Heart left ventricle (tissue), 16 donors: ENCODE data around the gene ABCB10. TPM values are rescaled to one million over a fixed set of nuclear protein-coding genes. Genes with fewer than 3 reads are reported as not detected.

ENCODE experiments used
- ATAC-seq, 4 donors: fragments of 200-7000 bp; cut with Tn5 transposase; one replicate each; pipeline ENCODE4 v1.9.1; 2020 to 2022; ENCODE audit warnings: moderate library complexity in 4 of 4, mild to moderate bottlenecking in 3 of 4, moderate number of reproducible peaks in 1 of 4
- DNase-seq, 5 donors: peaks; one replicate each; pipeline ENCODE4 v3.0.0-alpha.2; 2020
- H3K27ac ChIP-seq, 12 donors: fragments of 200-600 bp; sonication (generic) in 4 of 12; one replicate each; pipeline versions ENCODE4 v1.5.0 to v1.8.0; 2016 to 2022; ENCODE audit warnings: mild to moderate bottlenecking in 2 of 12
- H3K27me3 ChIP-seq, 9 donors: fragments of 200-600 bp; sonication (generic) in 2 of 9; one replicate each; pipeline versions ENCODE4 v1.5.1 to v1.8.0; 2016 to 2022; ENCODE audit warnings: mild to moderate bottlenecking in 3 of 9
- H3K36me3 ChIP-seq, 9 donors: fragments of 200-600 bp; sonication (generic) in 2 of 9; one replicate each; pipeline versions ENCODE4 v1.5.0 to v1.8.0; 2018 to 2022; ENCODE audit warnings: mild to moderate bottlenecking in 2 of 9
- H3K4me1 ChIP-seq, 12 donors: fragments of 200-600 bp; sonication (generic) in 4 of 12; one replicate each; pipeline versions ENCODE4 v1.5.0 to v1.8.0; 2016 to 2022; ENCODE audit warnings: mild to moderate bottlenecking in 3 of 12
- H3K4me3 ChIP-seq, 12 donors: fragments of 200-600 bp; sonication (generic) in 4 of 12; one replicate each; pipeline versions ENCODE4 v1.5.0 to v1.8.0; 2017 to 2022; ENCODE audit warnings: mild to moderate bottlenecking in 9 of 12, moderate library complexity in 4 of 12
- H3K9me3 ChIP-seq, 12 donors: fragments of 200-600 bp; sonication (generic) in 4 of 12; one replicate each; pipeline versions ENCODE4 v1.5.0 to v1.8.0; 2016 to 2022; ENCODE audit warnings: mild to moderate bottlenecking in 1 of 12
- POLR2A ChIP-seq, 2 donors: fragments of 450-650 bp; IDR thresholded peaks; one replicate each; pipeline ENCODE4 v1.6.1; 2017; ENCODE audit warnings: antibody characterized with exemption in 2 of 2, mild to moderate bottlenecking in 2 of 2, moderate library complexity in 2 of 2
- WGBS, 4 donors: extraction: QIAGEN DNeasy Blood & Tissue Kit in 2 of 4; methylation state at CpG; one replicate each; pipeline versions ENCODE4 v1.1.5 to v1.1.7; 2013 to 2018; 5-methylcytosine and 5-hydroxymethylcytosine counted together
- intact Hi-C, 10 donors: fragments of 100-400 bp; cut with DNase I; formaldehyde crosslinking; loops; one replicate each; pipeline versions ENCODE4 v1.11.1 to v1.14.2; 2022
- polyA plus RNA-seq, 2 donors: library from polyadenylated mRNA; stranded (reverse); fragments of 200-250 nt; gene quantifications; one replicate each; pipeline ENCODE4 v1.2.3, GENCODE V29; 2013
- total RNA-seq, 9 donors: library from RNA; depleted of rRNA in 2 of 9; stranded (reverse); fragments of >200 nt in 2 of 9; fragmentation: NEBNext Ultra II Directional in 3 of 9; extraction: Animal tissue kit (Norgen Biotek cat#: 25700) in 3 of 9; gene quantifications; one replicate each; pipeline versions ENCODE4 v1.1.0 to v1.2.4, GENCODE V29; 2016 to 2023
- TF ChIP-seq, protein P1 (sequence below), 12 donors: fragments of 200-600 bp; sonication (generic) in 4 of 12; IDR thresholded peaks; one replicate each; pipeline versions ENCODE4 v1.5.0 to v1.8.0; 2018 to 2022; ENCODE audit warnings: antibody characterized with exemption in 12 of 12, mild to moderate bottlenecking in 5 of 12
- donor health status: ischemic (EF 13 %, LVEDD 7.1; RV severe dilation, severe dysfunction).
- donor health status: healthy with polysubstance abuse.
- donor health status: DM: no; HTN: yes; CAD: no.
- donor health status: DM: no; HTN: no; CAD: no.
- donor health status: ischemic (EF 25% LVEDD 6.9; RV normal size, moderate dysfunction).
- donor health status: ischemic (EF 25% LVEDD 5.7; RV mildly dilated, moderate dysfunction).
- donor health status: healthy.
- donor health status: DM: yes; HTN: yes; CAD: no.
- donor health status: ischemic (EF 35%, LVEDD 5.7; RV mildly dilated, moderate dysfunction).
- donor health status: nonischemic (EF 11% LVEDD 7.7; RV severe dilation, severe dysfunction).
- donor health status: DM: yes; HTN: yes; CAD: no.
- donor health status: PGD.
- donor health status: ischemic (EF 29% LVEDD 5.4; RV normal size, mild dysfunction).
- donor health status: nonischemic (EF 23%, LVEDD 6.1; RV moderate dilation, normal function).

ABCB10 gene
- total and polyA plus RNA-seq, 11 donors: 4.5 to 13.3 (median 10.7) TPM

GRCh38 chr1:229590119-229590518 lies 31.6 kb upstream of the ABCB10 start:
- TF ChIP-seq, protein P1, sequence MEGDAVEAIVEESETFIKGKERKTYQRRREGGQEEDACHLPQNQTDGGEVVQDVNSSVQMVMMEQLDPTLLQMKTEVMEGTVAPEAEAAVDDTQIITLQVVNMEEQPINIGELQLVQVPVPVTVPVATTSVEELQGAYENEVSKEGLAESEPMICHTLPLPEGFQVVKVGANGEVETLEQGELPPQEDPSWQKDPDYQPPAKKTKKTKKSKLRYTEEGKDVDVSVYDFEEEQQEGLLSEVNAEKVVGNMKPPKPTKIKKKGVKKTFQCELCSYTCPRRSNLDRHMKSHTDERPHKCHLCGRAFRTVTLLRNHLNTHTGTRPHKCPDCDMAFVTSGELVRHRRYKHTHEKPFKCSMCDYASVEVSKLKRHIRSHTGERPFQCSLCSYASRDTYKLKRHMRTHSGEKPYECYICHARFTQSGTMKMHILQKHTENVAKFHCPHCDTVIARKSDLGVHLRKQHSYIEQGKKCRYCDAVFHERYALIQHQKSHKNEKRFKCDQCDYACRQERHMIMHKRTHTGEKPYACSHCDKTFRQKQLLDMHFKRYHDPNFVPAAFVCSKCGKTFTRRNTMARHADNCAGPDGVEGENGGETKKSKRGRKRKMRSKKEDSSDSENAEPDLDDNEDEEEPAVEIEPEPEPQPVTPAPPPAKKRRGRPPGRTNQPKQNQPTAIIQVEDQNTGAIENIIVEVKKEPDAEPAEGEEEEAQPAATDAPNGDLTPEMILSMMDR (IDR thresholded peaks at IDR 0.05): no peak
- no peak for TF ChIP-seq POLR2A (IDR thresholded peaks at IDR 0.05)
- WGBS, 4 donors: 93 to 96% (median 94%) methylated on average over 5 of the region's 5 CpGs
- Histone ChIP-seq H3K27me3 (no peaks in the 10 kb centered on the region), H3K4me1 (no peaks in the 10 kb centered on the region), H3K27ac (no peak overlapping the region), H3K36me3 (peaks cover 0 to 39% (median 36%) of the 10 kb centered on the region in 9 donors), H3K4me3 (no peak overlapping the region), H3K9me3 (no peaks in the 10 kb centered on the region)
- intact Hi-C loops: no loop called here
- ATAC-seq (no peak), DNase-seq (no peak)

DNA sequence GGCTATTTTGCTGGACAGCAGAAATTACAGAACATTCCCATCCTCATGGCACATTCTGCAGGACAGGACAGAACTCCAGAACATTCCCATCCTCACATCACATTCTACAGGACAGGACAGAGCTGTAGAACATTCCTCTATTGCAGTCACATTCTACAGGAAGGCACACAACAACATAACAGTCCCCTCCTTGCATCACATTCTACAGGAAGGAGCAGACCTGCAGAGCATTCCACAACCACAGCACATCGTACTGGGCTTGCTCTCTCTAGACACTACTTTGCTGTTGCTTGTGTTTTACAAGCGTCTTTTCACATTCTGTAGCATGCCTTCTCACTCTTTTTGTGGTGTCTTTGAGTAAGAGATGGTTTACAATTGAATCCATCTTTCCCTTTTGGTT lies 26.8 kb upstream of the ABCB10 start:
- TF ChIP-seq, protein P1 (IDR thresholded peaks at IDR 0.05): no peak
- TF ChIP-seq POLR2A (IDR thresholded peaks at IDR 0.05): no peak
- intact Hi-C loops: no loop called here
- H3K4me3 ChIP-seq: no peak overlapping the region

DNA sequence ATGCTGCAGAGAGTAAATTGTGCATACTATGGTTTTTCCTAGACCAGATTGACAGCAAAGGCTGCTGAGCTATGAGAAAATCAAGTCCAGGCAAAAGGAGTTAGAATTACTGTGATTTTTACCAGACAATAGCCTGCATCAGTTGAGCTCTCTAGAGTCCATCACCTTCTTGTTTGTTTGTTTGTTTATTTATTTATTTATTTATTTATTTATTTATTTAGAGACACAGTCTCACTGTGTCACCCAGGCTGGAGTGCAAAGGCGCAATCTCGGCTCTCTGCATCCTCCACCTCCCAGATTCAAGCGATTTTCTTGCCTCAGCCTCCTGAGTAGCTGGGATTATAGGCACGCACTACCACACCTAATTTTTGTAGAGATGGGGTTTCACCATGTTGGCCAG lies 24.2 kb upstream of the ABCB10 start:
- intact Hi-C loops: no loop called here

More for the DNA sequence above, 26.8 kb upstream of the ABCB10 start:
- WGBS, 4 donors: 71 to 75% (median 72%) methylated on average over 2 of the region's 2 CpGs
- DNase-seq: no peak
- Histone ChIP-seq H3K4me1 (peaks cover 0 to 13% (median 10%) of the 10 kb centered on the region in 12 donors), H3K36me3 (no peaks in the 10 kb centered on the region), H3K27ac (no peak overlapping the region), H3K27me3 (no peaks in the 10 kb centered on the region), H3K9me3 (no peaks in the 10 kb centered on the region)
- ATAC-seq: no peak

DNA sequence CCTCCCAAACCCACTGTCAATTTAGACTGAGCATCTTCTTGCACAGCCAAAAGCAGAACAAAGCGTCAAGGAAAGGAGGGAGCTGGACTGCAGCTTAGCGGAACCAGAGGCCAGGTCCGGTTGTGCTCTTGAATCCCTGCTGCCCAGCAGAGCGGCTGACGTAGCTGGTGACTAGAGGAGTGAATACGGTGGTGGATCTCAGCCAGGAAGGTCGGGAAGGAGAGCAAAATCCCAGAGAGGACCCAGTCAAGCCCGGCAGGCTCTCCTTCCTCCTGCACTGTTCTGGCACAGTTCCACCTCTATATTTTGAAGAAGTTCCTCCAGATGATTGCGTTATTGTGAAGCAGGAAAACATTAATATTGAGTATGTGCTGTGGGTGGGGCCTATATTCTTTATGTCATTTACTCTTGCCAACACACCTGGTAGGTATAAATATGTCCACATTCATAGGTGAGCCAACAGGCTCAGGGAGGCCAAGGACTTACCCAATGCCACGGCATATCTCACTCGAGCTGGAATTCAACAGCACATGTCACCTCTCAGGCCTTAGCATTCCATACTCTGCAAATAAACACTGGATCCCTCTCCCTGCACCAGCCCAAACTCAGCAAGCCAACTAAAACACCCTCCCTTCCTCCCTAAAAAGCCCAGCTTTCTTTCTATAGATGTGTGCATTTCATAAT lies 23.6 kb upstream of the ABCB10 start:
- no peaks in the 10 kb centered on the region for H3K9me3 ChIP-seq
- H3K4me1 ChIP-seq: peaks cover 4 to 32% (median 24%) of the 10 kb centered on the region in 12 donors
- no peaks in the 10 kb centered on the region for H3K36me3 ChIP-seq
- ATAC-seq (peak; percentile 66 to 88 (median 74)), DNase-seq (peak; percentile 67 to 84 (median 73))
- no peaks in the 10 kb centered on the region for H3K27me3 ChIP-seq
- H3K27ac ChIP-seq: peak overlapping the region in 9 of 12 donors; percentile 22 to 62 (median 43)
- H3K4me3 ChIP-seq: peak overlapping the region in 2 of 12 donors; percentile 9 to 19
- 13 to 22% (median 19%) methylated on average over 11 of the region's 11 CpGs for WGBS, 4 donors
- TF ChIP-seq, protein P1 (IDR thresholded peaks at IDR 0.05): no peak
- TF ChIP-seq POLR2A (IDR thresholded peaks at IDR 0.05): no peak
- intact Hi-C loops: no loop called here

More for the DNA sequence above, 24.2 kb upstream of the ABCB10 start:
- WGBS, 4 donors: 95 to 99% (median 97%) methylated on average over 4 of the region's 4 CpGs
- TF ChIP-seq POLR2A (IDR thresholded peaks at IDR 0.05): no peak
- TF ChIP-seq, protein P1 (IDR thresholded peaks at IDR 0.05): no peak
- H3K27me3 ChIP-seq: no peaks in the 10 kb centered on the region
- peaks cover 4 to 32% (median 24%) of the 10 kb centered on the region in 12 donors for H3K4me1 ChIP-seq
- peak overlapping the region in 5 of 12 donors; percentile 32 to 62 (median 39) for H3K27ac ChIP-seq
- DNase-seq (no peak), ATAC-seq (no peak)
- no peaks in the 10 kb centered on the region for H3K36me3 ChIP-seq
- H3K9me3 ChIP-seq: no peaks in the 10 kb centered on the region
- H3K4me3 ChIP-seq: no peak overlapping the region
